ENCODE results near the gene MAPK4.

GRCh38 chr18:50729376-50729775 is 169.5 kb downstream of the MAPK4 start:
- TF ChIP-seq CTCF (conservative IDR thresholded peaks at IDR 0.05) (no peak), EZH2 (IDR thresholded peaks at IDR 0.05; ENCODE audit: low read depth) (no peak)
